GM18858 (cell line): ENCODE measurements around the gene CAPN13.

Source experiments
- ATAC-seq: cut with Tn5 transposase; IDR thresholded peaks from one replicate; pipeline ENCODE4 v1.9.1; 2021; ENCODE audit not compliant: unreplicated experiment

The CAPN13 gene

GRCh38 chr2:30807249-30807648 lies at the start of gene CAPN13:
Gene CAPN13, minus strand, starts transcription at chr2:30807446. Its CDS starts 20,121 bp downstream, at chr2:30787325.
- ATAC-seq = no peak

GRCh38 chr2:30847841-30848240 lies 40.6 kb upstream of the CAPN13 start:
- no peak for ATAC-seq

GRCh38 chr2:30847329-30847728 lies 40.1 kb upstream of the CAPN13 start:
- no peak for ATAC-seq

- no peak for ATAC-seq
Measured at GRCh38 chr2:30828586-30828985, 21.3 kb upstream of the CAPN13 start.

- ATAC-seq = no peak
Measured at GRCh38 chr2:30826916-30827315, 19.7 kb upstream of the CAPN13 start.

GRCh38 chr2:30826481-30826880 lies 19.2 kb upstream of the CAPN13 start:
- ATAC-seq = no peak

GRCh38 chr2:30823452-30823851 lies 16.2 kb upstream of the CAPN13 start:
- no peak for ATAC-seq

- no peak for ATAC-seq
Measured at GRCh38 chr2:30821960-30822359, 14.7 kb upstream of the CAPN13 start.

GRCh38 chr2:30820381-30821055 lies 13.3 kb upstream of the CAPN13 start:
- no peak for ATAC-seq

- no peak for ATAC-seq
Measured at GRCh38 chr2:30809938-30810337, 2.7 kb upstream of the CAPN13 start.

- ATAC-seq = no peak
Measured at GRCh38 chr2:30808695-30809094, 1.4 kb upstream of the CAPN13 start.

GRCh38 chr2:30803281-30803680 lies 4.0 kb downstream of the CAPN13 start:
- no peak for ATAC-seq

- ATAC-seq = no peak
Measured at GRCh38 chr2:30802611-30803010, 4.6 kb downstream of the CAPN13 start.

- ATAC-seq = no peak
Measured at GRCh38 chr2:30801821-30802455, 5.3 kb downstream of the CAPN13 start.

GRCh38 chr2:30800159-30800558 lies 7.1 kb downstream of the CAPN13 start:
- ATAC-seq = no peak

GRCh38 chr2:30799366-30799765 lies 7.9 kb downstream of the CAPN13 start:
- ATAC-seq = no peak

GRCh38 chr2:30798536-30798991 lies 8.7 kb downstream of the CAPN13 start:
- ATAC-seq = no peak

- no peak for ATAC-seq
Measured at GRCh38 chr2:30797381-30798015, 9.7 kb downstream of the CAPN13 start.

GRCh38 chr2:30796699-30797098 lies 10.5 kb downstream of the CAPN13 start:
- no peak for ATAC-seq

GRCh38 chr2:30792521-30792920 lies 14.7 kb downstream of the CAPN13 start:
- ATAC-seq = no peak

GRCh38 chr2:30790879-30791278 lies 16.4 kb downstream of the CAPN13 start:
- ATAC-seq = no peak

GRCh38 chr2:30789670-30790210 lies 17.5 kb downstream of the CAPN13 start:
- ATAC-seq = no peak
